Measurements from ENCODE around the gene CHURC1. TPM values are rescaled to one million over a fixed set of nuclear protein-coding genes. Genes with fewer than 3 reads are reported as not detected.

Gene CHURC1
- total RNA-seq, 1 donor from 2014 or later, result 51.6 TPM

GRCh38 chr14:64951724-64952123 is 37.5 kb downstream of the CHURC1 start:
- Mint-ChIP-seq H3K36me3 (ENCODE audit: unreplicated experiment) (peaks cover 17% of the 10 kb centered on the region), H3K4me3 (ENCODE audit: unreplicated experiment) (no peak overlapping the region), H3K9me3 (ENCODE audit: unreplicated experiment) (no peaks in the 10 kb centered on the region), H3K27ac (ENCODE audit: unreplicated experiment) (no peak overlapping the region), H3K4me1 (ENCODE audit: unreplicated experiment) (no peaks in the 10 kb centered on the region), H3K27me3 (ENCODE audit: unreplicated experiment) (no peaks in the 10 kb centered on the region)
- DNase-seq (ENCODE audit: extremely low spot score, unreplicated experiment), result no peak
- TF ChIP-seq CTCF (IDR thresholded peaks at IDR 0.05), result no peak

DNA sequence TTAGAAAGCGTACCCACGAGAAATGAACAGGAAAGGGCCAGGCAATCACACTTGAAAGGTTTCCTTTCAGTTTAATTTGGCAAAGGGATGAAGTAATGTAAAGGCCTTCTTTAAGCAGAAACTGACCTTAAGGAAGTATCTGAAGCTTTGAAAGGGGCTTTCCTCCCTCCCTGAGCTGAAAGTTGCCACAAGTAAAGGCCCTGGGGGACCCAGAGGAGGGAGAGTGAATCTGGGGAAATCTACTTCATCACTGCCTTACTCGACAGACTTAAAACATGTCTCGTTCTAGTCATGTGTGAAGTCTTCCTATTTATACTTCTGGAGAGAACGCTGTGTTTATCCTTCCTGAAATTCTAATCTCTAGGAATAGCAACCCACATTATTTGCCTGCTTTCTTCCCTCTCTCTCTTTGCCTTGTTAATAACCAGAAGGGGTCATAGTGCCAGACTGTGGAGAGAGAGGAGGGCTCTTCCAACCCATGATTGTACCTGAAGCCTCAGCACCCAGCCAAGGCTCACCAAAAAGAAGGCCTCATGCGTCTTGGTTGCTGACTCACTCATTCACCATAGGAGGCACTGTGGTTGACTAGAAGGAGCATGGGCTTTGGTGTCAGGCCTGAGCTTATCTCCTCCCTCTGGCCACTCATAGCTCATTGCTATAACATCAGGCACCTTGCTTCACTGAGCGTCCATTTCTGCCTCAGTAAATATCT is 38.5 kb downstream of the CHURC1 start:
- H3K4me1 Mint-ChIP-seq (ENCODE audit: unreplicated experiment), result no peaks in the 10 kb centered on the region
- TF ChIP-seq CTCF (IDR thresholded peaks at IDR 0.05), result no peak
- no peak overlapping the region for H3K27ac Mint-ChIP-seq (ENCODE audit: unreplicated experiment)
- DNase-seq (ENCODE audit: extremely low spot score, unreplicated experiment), result no peak
- H3K36me3 Mint-ChIP-seq (ENCODE audit: unreplicated experiment), result peaks cover 17% of the 10 kb centered on the region
- H3K9me3 Mint-ChIP-seq (ENCODE audit: unreplicated experiment), result no peaks in the 10 kb centered on the region
- H3K27me3 Mint-ChIP-seq (ENCODE audit: unreplicated experiment), result no peaks in the 10 kb centered on the region
- H3K4me3 Mint-ChIP-seq (ENCODE audit: unreplicated experiment), result no peak overlapping the region

DNA sequence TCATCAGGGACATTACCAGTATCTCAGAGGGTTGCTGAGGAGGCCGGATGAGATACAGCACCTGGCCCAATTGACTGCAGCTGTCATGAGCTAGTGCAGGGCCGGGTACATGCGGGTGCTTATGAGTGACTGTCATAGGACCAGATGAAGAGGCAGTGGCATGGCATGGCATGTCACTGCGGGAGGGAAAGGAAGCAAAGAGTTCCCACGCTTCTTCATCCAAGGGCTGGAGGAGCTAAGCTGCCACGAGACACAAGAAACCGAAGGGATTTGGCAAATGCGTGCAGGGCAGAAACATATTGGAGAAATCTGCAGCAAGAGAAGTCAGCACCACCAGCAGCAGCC is 39.0 kb downstream of the CHURC1 start:
- Mint-ChIP-seq H3K27ac (ENCODE audit: unreplicated experiment) (no peak overlapping the region), H3K27me3 (ENCODE audit: unreplicated experiment) (no peaks in the 10 kb centered on the region), H3K36me3 (ENCODE audit: unreplicated experiment) (peaks cover 17% of the 10 kb centered on the region), H3K9me3 (ENCODE audit: unreplicated experiment) (no peaks in the 10 kb centered on the region), H3K4me1 (ENCODE audit: unreplicated experiment) (no peaks in the 10 kb centered on the region), H3K4me3 (ENCODE audit: unreplicated experiment) (no peak overlapping the region)
- no peak for TF ChIP-seq CTCF (IDR thresholded peaks at IDR 0.05)
- no peak for DNase-seq (ENCODE audit: extremely low spot score, unreplicated experiment)

GRCh38 chr14:64953661-64954060 is 39.4 kb downstream of the CHURC1 start:
- Mint-ChIP-seq H3K36me3 (ENCODE audit: unreplicated experiment) (peaks cover 17% of the 10 kb centered on the region), H3K27me3 (ENCODE audit: unreplicated experiment) (no peaks in the 10 kb centered on the region), H3K27ac (ENCODE audit: unreplicated experiment) (no peak overlapping the region), H3K9me3 (ENCODE audit: unreplicated experiment) (no peaks in the 10 kb centered on the region), H3K4me1 (ENCODE audit: unreplicated experiment) (no peaks in the 10 kb centered on the region), H3K4me3 (ENCODE audit: unreplicated experiment) (no peak overlapping the region)
- TF ChIP-seq CTCF (IDR thresholded peaks at IDR 0.05), result no peak
- no peak for DNase-seq (ENCODE audit: extremely low spot score, unreplicated experiment)

- Mint-ChIP-seq H3K4me3 (ENCODE audit: unreplicated experiment) (no peak overlapping the region), H3K36me3 (ENCODE audit: unreplicated experiment) (peaks cover 15% of the 10 kb centered on the region), H3K9me3 (ENCODE audit: unreplicated experiment) (no peaks in the 10 kb centered on the region), H3K27ac (ENCODE audit: unreplicated experiment) (no peak overlapping the region), H3K27me3 (ENCODE audit: unreplicated experiment) (no peaks in the 10 kb centered on the region), H3K4me1 (ENCODE audit: unreplicated experiment) (no peaks in the 10 kb centered on the region)
- no peak for DNase-seq (ENCODE audit: extremely low spot score, unreplicated experiment)
- TF ChIP-seq CTCF (IDR thresholded peaks at IDR 0.05), result no peak
These were observed 40.4 kb downstream of the CHURC1 start for GRCh38 chr14:64954491-64955240.
